NT2/D1 (cell line): ENCODE results near the gene PPP1R14B.

Experiments used
- YY1 ChIP-seq: IDR thresholded peaks from 2 replicates; pipeline ENCODE4 v1.6.1; 2011; ENCODE audit not compliant: insufficient read length, insufficient read depth
- ZNF274 ChIP-seq: IDR thresholded peaks from 2 replicates; pipeline ENCODE4 v1.6.1; 2011; ENCODE audit warnings: mild to moderate bottlenecking, low read depth, low read length

DNA sequence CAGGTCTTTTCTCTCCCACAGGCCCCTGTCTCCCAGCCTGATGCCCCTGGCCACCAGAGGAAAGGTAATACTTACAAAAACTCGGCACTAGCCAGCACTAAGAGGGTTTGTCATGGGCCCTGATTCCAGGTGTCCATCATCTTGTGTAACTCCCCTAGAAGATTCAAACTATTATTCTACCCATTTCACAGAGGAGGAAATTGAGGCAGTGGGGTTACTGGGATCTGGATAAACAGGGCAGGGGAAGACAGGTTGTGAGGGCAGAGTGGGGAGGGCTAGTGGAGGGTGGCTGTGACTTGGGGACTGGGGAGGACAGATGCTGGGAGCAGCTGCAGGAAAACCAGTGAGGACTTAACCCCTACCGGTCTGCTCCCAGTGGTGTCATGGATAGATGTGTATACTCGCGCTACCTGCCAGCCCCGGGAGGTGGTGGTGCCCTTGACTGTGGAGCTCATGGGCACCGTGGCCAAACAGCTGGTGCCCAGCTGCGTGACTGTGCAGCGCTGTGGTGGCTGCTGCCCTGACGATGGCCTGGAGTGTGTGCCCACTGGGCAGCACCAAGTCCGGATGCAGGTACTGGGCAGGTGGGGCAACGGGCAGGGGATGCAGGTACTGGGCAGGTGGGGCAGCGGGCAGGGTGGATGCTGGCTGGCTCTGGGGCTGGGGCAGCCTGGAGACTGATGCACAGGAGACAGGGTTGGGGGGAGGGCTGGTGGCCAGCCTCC, 11.1 kb downstream of the PPP1R14B start:
- no peak for TF ChIP-seq YY1
- TF ChIP-seq ZNF274, result no peak
